ENCODE measurements around the gene HASPIN. TPM values are rescaled to one million over a fixed set of nuclear protein-coding genes. Genes with fewer than 3 reads are reported as not detected.
A peak's percentile ranks its signal among the peaks of the same experiment; 100 is the strongest.

Gene HASPIN
- total and polyA plus RNA-seq, 2 of the 13 experiments (the other 11 are each of a cell fraction or from before 2014, with no cell fraction given): 2.7 to 8.1 TPM

DNA sequence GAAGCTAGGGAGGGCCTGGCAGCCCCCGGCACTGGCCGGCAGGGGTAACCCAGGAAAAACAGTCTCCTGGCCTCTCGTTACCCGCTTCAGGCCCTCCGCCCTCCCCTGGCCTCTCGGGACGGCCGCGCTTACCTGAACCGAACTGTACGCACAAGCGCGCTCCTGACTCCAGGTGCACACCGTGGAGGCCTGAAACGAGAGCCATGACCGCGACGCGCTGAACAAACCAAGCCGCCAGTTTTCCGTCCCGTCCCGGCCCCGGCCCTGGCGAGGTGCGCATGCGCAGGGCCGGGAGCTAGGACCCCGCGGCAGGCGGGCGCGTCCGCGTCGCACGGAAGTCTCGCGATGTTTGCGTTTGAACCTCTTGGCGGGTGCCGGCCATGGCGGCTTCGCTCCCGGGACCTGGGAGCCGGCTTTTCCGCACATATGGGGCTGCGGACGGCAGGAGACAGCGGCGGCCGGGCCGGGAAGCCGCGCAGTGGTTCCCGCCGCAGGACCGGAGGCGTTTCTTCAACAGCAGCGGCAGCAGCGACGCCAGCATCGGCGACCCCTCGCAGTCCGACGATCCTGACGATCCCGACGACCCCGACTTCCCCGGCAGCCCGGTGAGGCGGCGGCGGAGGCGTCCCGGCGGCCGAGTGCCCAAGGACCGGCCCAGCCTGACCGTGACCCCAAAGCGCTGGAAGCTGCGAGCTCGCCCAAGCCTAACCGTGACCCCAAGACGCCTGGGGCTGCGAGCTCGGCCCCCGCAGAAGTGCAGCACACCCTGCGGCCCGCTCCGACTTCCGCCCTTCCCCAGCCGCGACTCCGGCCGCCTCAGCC is at the start of gene HASPIN (continued):
- TF ChIP-seq, protein P1, sequence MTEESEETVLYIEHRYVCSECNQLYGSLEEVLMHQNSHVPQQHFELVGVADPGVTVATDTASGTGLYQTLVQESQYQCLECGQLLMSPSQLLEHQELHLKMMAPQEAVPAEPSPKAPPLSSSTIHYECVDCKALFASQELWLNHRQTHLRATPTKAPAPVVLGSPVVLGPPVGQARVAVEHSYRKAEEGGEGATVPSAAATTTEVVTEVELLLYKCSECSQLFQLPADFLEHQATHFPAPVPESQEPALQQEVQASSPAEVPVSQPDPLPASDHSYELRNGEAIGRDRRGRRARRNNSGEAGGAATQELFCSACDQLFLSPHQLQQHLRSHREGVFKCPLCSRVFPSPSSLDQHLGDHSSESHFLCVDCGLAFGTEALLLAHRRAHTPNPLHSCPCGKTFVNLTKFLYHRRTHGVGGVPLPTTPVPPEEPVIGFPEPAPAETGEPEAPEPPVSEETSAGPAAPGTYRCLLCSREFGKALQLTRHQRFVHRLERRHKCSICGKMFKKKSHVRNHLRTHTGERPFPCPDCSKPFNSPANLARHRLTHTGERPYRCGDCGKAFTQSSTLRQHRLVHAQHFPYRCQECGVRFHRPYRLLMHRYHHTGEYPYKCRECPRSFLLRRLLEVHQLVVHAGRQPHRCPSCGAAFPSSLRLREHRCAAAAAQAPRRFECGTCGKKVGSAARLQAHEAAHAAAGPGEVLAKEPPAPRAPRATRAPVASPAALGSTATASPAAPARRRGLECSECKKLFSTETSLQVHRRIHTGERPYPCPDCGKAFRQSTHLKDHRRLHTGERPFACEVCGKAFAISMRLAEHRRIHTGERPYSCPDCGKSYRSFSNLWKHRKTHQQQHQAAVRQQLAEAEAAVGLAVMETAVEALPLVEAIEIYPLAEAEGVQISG (CRISPR knock-in tag; IDR thresholded peaks at IDR 0.05): peak; percentile 93
- TF ChIP-seq ZNF292 (CRISPR knock-in tag; IDR thresholded peaks at IDR 0.05; ENCODE audit: borderline replicate concordance, low read depth): peak; percentile 15; the same call in 1 of the 2 replicates
- peak; percentile 87 for TF ChIP-seq POLR2G (IDR thresholded peaks at IDR 0.05; ENCODE audit: low read depth, low read length)
- peak; percentile 85; the same call in 1 of the 2 replicates for TF ChIP-seq TGIF2 (CRISPR knock-in tag; IDR thresholded peaks at IDR 0.05)
- TF ChIP-seq MYC (CRISPR knock-in tag; IDR thresholded peaks at IDR 0.05; ENCODE audit: borderline replicate concordance): peak; percentile 76; the same call in 1 of the 2 replicates
- TF ChIP-seq, protein P2, sequence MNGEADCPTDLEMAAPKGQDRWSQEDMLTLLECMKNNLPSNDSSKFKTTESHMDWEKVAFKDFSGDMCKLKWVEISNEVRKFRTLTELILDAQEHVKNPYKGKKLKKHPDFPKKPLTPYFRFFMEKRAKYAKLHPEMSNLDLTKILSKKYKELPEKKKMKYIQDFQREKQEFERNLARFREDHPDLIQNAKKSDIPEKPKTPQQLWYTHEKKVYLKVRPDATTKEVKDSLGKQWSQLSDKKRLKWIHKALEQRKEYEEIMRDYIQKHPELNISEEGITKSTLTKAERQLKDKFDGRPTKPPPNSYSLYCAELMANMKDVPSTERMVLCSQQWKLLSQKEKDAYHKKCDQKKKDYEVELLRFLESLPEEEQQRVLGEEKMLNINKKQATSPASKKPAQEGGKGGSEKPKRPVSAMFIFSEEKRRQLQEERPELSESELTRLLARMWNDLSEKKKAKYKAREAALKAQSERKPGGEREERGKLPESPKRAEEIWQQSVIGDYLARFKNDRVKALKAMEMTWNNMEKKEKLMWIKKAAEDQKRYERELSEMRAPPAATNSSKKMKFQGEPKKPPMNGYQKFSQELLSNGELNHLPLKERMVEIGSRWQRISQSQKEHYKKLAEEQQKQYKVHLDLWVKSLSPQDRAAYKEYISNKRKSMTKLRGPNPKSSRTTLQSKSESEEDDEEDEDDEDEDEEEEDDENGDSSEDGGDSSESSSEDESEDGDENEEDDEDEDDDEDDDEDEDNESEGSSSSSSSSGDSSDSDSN (CRISPR knock-in tag; IDR thresholded peaks at IDR 0.05): peak; percentile 77
- TF ChIP-seq ZNF761 (CRISPR knock-in tag; conservative IDR thresholded peaks at IDR 0.05): peak; percentile 91; the same call in 1 of the 2 replicates
- TF ChIP-seq ZFP82 (CRISPR knock-in tag; IDR thresholded peaks at IDR 0.05; ENCODE audit: borderline replicate concordance): no peak; the same call in 1 of the 2 replicates
- TF ChIP-seq FOXK1 (CRISPR knock-in tag; IDR thresholded peaks at IDR 0.05; ENCODE audit: borderline replicate concordance, low read depth): peak; percentile 85; the same call in 1 of the 2 replicates
- TF ChIP-seq ZSCAN9 (CRISPR knock-in tag; IDR thresholded peaks at IDR 0.05; ENCODE audit: borderline replicate concordance): peak; percentile 73; the same call in 1 of the 2 replicates
- TF ChIP-seq ZNF749 (CRISPR knock-in tag; IDR thresholded peaks at IDR 0.05; ENCODE audit: borderline replicate concordance): peak; percentile 86
- TF ChIP-seq SP140L (CRISPR knock-in tag; IDR thresholded peaks at IDR 0.05; ENCODE audit: borderline replicate concordance): 0 out of 2 replicates have a peak, but pooled peaks have one; percentile 64
- TF ChIP-seq SPEN (CRISPR knock-in tag; IDR thresholded peaks at IDR 0.05; ENCODE audit: low read depth): peak; percentile 96
- peak; percentile 65; the same call in 1 of the 2 replicates for TF ChIP-seq CENPT (CRISPR knock-in tag; IDR thresholded peaks at IDR 0.05; ENCODE audit: low read depth)
- no peak for TF ChIP-seq FOXP1 (IDR thresholded peaks at IDR 0.05)
- TF ChIP-seq FOXP1 (CRISPR knock-in tag; IDR thresholded peaks at IDR 0.05): no peak
- TF ChIP-seq ZNF331 (CRISPR knock-in tag; IDR thresholded peaks at IDR 0.05): peak; percentile 74; the same call in 1 of the 2 replicates
- peak; percentile 88 for TF ChIP-seq IKZF4 (CRISPR knock-in tag; IDR thresholded peaks at IDR 0.05; ENCODE audit: borderline replicate concordance, low read depth, not compliant biosample characterization)
- peak; percentile 100 for TF ChIP-seq TFDP2 (CRISPR knock-in tag; IDR thresholded peaks at IDR 0.05)
- no peak for TF ChIP-seq ZNF75D (CRISPR knock-in tag; IDR thresholded peaks at IDR 0.05; ENCODE audit: borderline replicate concordance)

All from HepG2 (cell line).